GM23338 (cell line): ENCODE results near the gene IFITM10. TPM values are rescaled to one million over a fixed set of nuclear protein-coding genes. Genes with fewer than 3 reads are reported as not detected.

Experiments
- ATAC-seq: fragments of 200-7000 bp; cut with Tn5 transposase; 3 replicates; pipeline ENCODE4 v1.9.1; 2020
- DNase-seq: peaks from one replicate; pipeline ENCODE4 v3.0.0-alpha.2; 2015; ENCODE audit warnings: low spot score
- H2AFZ ChIP-seq: fragments of 200-600 bp; sonication (generic); 2 replicates; pipeline ENCODE4 v1.8.0; 2016; ENCODE audit warnings: antibody characterized with exemption, mild to moderate bottlenecking, moderate library complexity
- H3F3A ChIP-seq: fragments of 200-600 bp; sonication (generic); replicated peaks from 2 replicates; pipeline ENCODE4 v1.8.0; 2017; ENCODE audit warnings: antibody characterized with exemption, mixed run types, low read depth
- H3K27ac ChIP-seq: fragments of 200-600 bp; sonication (generic); 2 replicates; pipeline ENCODE4 v1.6.1; 2016; ENCODE audit warnings: low read depth
- H3K27me3 ChIP-seq: fragments of 200-600 bp; sonication (generic); 2 replicates; pipeline ENCODE4 v1.8.0; 2016; ENCODE audit warnings: mild to moderate bottlenecking, mixed run types, moderate library complexity; ENCODE audit not compliant: insufficient read depth
- H3K36me3 ChIP-seq: fragments of 200-600 bp; sonication (generic); 2 replicates; pipeline ENCODE4 v1.8.0; 2016; ENCODE audit warnings: mild to moderate bottlenecking; ENCODE audit not compliant: insufficient read depth
- H3K4me1 ChIP-seq: fragments of 200-600 bp; sonication (generic); 2 replicates; pipeline ENCODE4 v1.8.0; 2016; ENCODE audit warnings: mild to moderate bottlenecking, moderate library complexity; ENCODE audit not compliant: insufficient read depth
- H3K4me2 ChIP-seq: fragments of 200-600 bp; sonication (generic); 2 replicates; pipeline ENCODE4 v1.7.1; 2017; ENCODE audit warnings: mixed run types
- H3K4me3 ChIP-seq: fragments of 200-600 bp; sonication (generic); 2 replicates; pipeline ENCODE4 v1.6.1; 2016; ENCODE audit warnings: mixed run types
- H3K79me2 ChIP-seq: fragments of 200-600 bp; sonication (generic); replicated peaks from 2 replicates; pipeline ENCODE4 v1.8.0; 2017; ENCODE audit warnings: mild to moderate bottlenecking; ENCODE audit not compliant: insufficient read depth
- H3K9me2 ChIP-seq: fragments of 200-600 bp; sonication (generic); 2 replicates; pipeline ENCODE4 v1.8.0; 2017; ENCODE audit not compliant: insufficient read depth
- H4K20me1 ChIP-seq: fragments of 200-600 bp; sonication (generic); replicated peaks from 2 replicates; pipeline ENCODE4 v1.8.0; 2017; ENCODE audit warnings: mild to moderate bottlenecking; ENCODE audit not compliant: insufficient read depth
- H3K27ac Mint-ChIP-seq: 2 replicates; pipeline ENCODE4 v1.8.0; 2020; ENCODE audit warnings: inconsistent platforms, mild to moderate bottlenecking, moderate library complexity, mixed read lengths
- H3K27me3 Mint-ChIP-seq: 3 replicates; pipeline ENCODE4 v1.8.0; 2022; ENCODE audit warnings: low read depth, mild to moderate bottlenecking, moderate library complexity, mixed read lengths, inconsistent platforms; ENCODE audit not compliant: insufficient read depth, poor library complexity
- H3K36me3 Mint-ChIP-seq: 3 replicates; pipeline ENCODE4 v1.8.0; 2021; ENCODE audit warnings: low read depth, mild to moderate bottlenecking, inconsistent platforms, moderate library complexity, mixed read lengths
- H3K4me1 Mint-ChIP-seq: 3 replicates; pipeline ENCODE4 v1.8.0; 2020; ENCODE audit warnings: mild to moderate bottlenecking, inconsistent platforms, mixed read lengths
- H3K4me3 Mint-ChIP-seq: 3 replicates; pipeline ENCODE4 v1.8.0; 2021; ENCODE audit warnings: moderate library complexity, mild to moderate bottlenecking, inconsistent platforms, mixed read lengths
- H3K9me3 Mint-ChIP-seq: 3 replicates; pipeline ENCODE4 v1.8.0; 2020; ENCODE audit warnings: moderate library complexity, mild to moderate bottlenecking, inconsistent platforms, mixed read lengths
- ETS1 ChIP-seq: IDR thresholded peaks from 2 replicates; pipeline ENCODE4 v1.6.1; 2016; ENCODE audit warnings: antibody characterized with exemption
- EZH2phosphoT487 ChIP-seq: fragments of 200-600 bp; sonication (generic); IDR thresholded peaks from one replicate; pipeline ENCODE4 v1.8.1; 2018; ENCODE audit warnings: antibody characterized with exemption; ENCODE audit not compliant: unreplicated experiment
- REST ChIP-seq: IDR thresholded peaks from one replicate; pipeline ENCODE4 v1.6.1; 2018; ENCODE audit warnings: antibody characterized with exemption; ENCODE audit not compliant: unreplicated experiment
- ZNF462 ChIP-seq: fragments of 250-450 bp; sonication (Bioruptor Pico); IDR thresholded peaks from 2 replicates; pipeline ENCODE4 v1.5.0; 2020; ENCODE audit warnings: mild to moderate bottlenecking, moderate library complexity
- polyA plus RNA-seq: library from polyadenylated mRNA; unstranded; fragments of >200 nt; fragmentation: Nextera tagmentation; extraction: Ambion mirVana; gene quantifications from 2 replicates; pipeline ENCODE4 v1.2.1, GENCODE V29; 2016
- total RNA-seq: library from RNA; depleted of rRNA; stranded (reverse); fragments of >200 nt; shearing (Covaris generic); gene quantifications from 2 replicates; pipeline ENCODE4 v1.2.3, GENCODE V29; 2014

IFITM10 gene
- total and polyA plus RNA-seq, 2 experiments from 2014 or later = 0.06 TPM; not detected in 1

GRCh38 chr11:1743585-1744136 lies 6.7 kb downstream of the IFITM10 start:
- H3K4me3 Mint-ChIP-seq = no peak overlapping the region

GRCh38 chr11:1742869-1743584 lies 7.4 kb downstream of the IFITM10 start:
- ATAC-seq (no peak), DNase-seq (no peak)
- Histone ChIP-seq H3K4me2 (no peak overlapping the region), H3F3A (peaks cover 9% of the 10 kb centered on the region; the same call in 1 of the 2 replicates), H3K79me2 (no peaks in the 10 kb centered on the region), H2AFZ (no peak overlapping the region), H3K9me2 (0 out of 2 replicates have a peak, but pooled peaks cover 6% of the 10 kb centered on the region), H3K27ac (no peak overlapping the region), H3K36me3 (no peaks in the 10 kb centered on the region), H3K27me3 (peaks cover 10% of the 10 kb centered on the region), H3K4me3 (no peak overlapping the region), H4K20me1 (no peaks in the 10 kb centered on the region), H3K4me1 (no peaks in the 10 kb centered on the region)
- Mint-ChIP-seq H3K27me3 (peaks cover 28% of the 10 kb centered on the region), H3K27ac (no peak overlapping the region), H3K36me3 (peaks cover 2% of the 10 kb centered on the region; the same call in 2 of the 3 replicates), H3K4me3 (no peak overlapping the region), H3K9me3 (peaks cover 9% of the 10 kb centered on the region), H3K4me1 (no peaks in the 10 kb centered on the region)
- no peak for TF ChIP-seq ZNF462 (CRISPR knock-in tag)
- no peak for TF ChIP-seq ETS1
- TF ChIP-seq EZH2phosphoT487 = no peak

More at GRCh38 chr11:1743585-1744136, 6.7 kb downstream of the IFITM10 start:
- no peak overlapping the region for H3K4me3 ChIP-seq
- H3K4me1 Mint-ChIP-seq = no peaks in the 10 kb centered on the region
- DNase-seq = no peak
- H3K36me3 ChIP-seq = no peaks in the 10 kb centered on the region
- H3K36me3 Mint-ChIP-seq = peaks cover 2% of the 10 kb centered on the region; the same call in 2 of the 3 replicates
- no peak overlapping the region for H3K27ac Mint-ChIP-seq
- H3K4me2 ChIP-seq = no peak overlapping the region
- H3K27ac ChIP-seq = no peak overlapping the region
- no peak overlapping the region for H2AFZ ChIP-seq
- peaks cover 9% of the 10 kb centered on the region for H3K9me3 Mint-ChIP-seq
- peaks cover 30% of the 10 kb centered on the region for H3K27me3 Mint-ChIP-seq
- TF ChIP-seq REST = no peak
- peaks cover 9% of the 10 kb centered on the region; the same call in 1 of the 2 replicates for H3F3A ChIP-seq
- 0 out of 2 replicates have a peak, but pooled peaks cover 6% of the 10 kb centered on the region for H3K9me2 ChIP-seq
- no peaks in the 10 kb centered on the region for H4K20me1 ChIP-seq
- H3K79me2 ChIP-seq = no peaks in the 10 kb centered on the region
- peaks cover 17% of the 10 kb centered on the region for H3K27me3 ChIP-seq
- ATAC-seq = no peak
- no peaks in the 10 kb centered on the region for H3K4me1 ChIP-seq
